Astrocyte (in vitro differentiated cells and primary cell): ENCODE data around the gene FMN2. TPM values are rescaled to one million over a fixed set of nuclear protein-coding genes. Genes with fewer than 3 reads are reported as not detected.
"Not testable (repeated sequence)": the region's sequence is repeated elsewhere in the genome, so short reads cannot be mapped to it uniquely, and the experiment has no call there.

Experiments
- DNase-seq: peaks from one replicate; pipeline ENCODE4 v3.0.0-alpha.2; 2010; ENCODE audit warnings: low read depth
- FAIRE-seq: peaks from 2 replicates; lab custom pipeline; 2011; peaks lifted over from hg19 to GRCh38; lab: Jason Lieb, UNC
- H2AFZ ChIP-seq: 2 replicates; pipeline ENCODE4 v1.6.0; 2012; ENCODE audit warnings: low read depth, low read length, inconsistent platforms
- H3K27ac ChIP-seq: 2 replicates; pipeline ENCODE4 v1.5.1; 2011; ENCODE audit warnings: low read depth, low read length, inconsistent platforms
- H3K27me3 ChIP-seq: 2 replicates; pipeline ENCODE4 v1.6.0; 2011; ENCODE audit warnings: low read length, inconsistent platforms; ENCODE audit not compliant: insufficient read depth
- H3K36me3 ChIP-seq: 2 replicates; pipeline ENCODE4 v1.5.1; 2011; ENCODE audit warnings: low read length, inconsistent platforms; ENCODE audit not compliant: insufficient read depth
- H3K4me1 ChIP-seq: 2 replicates; pipeline ENCODE4 v1.5.1; 2011; ENCODE audit warnings: low read length, inconsistent platforms; ENCODE audit not compliant: insufficient read depth
- H3K4me2 ChIP-seq: 2 replicates; pipeline ENCODE4 v1.6.0; 2012; ENCODE audit warnings: low read length, inconsistent platforms
- H3K4me3 ChIP-seq: 2 replicates; pipeline ENCODE4 v1.5.1; 2011; ENCODE audit warnings: low read depth, mild to moderate bottlenecking, low read length, inconsistent platforms; ENCODE audit not compliant: insufficient read depth
- H3K79me2 ChIP-seq: 2 replicates; pipeline ENCODE4 v1.6.0; 2012; ENCODE audit warnings: mild to moderate bottlenecking, low read length, inconsistent platforms; ENCODE audit not compliant: insufficient read depth
- H3K9ac ChIP-seq: 2 replicates; pipeline ENCODE4 v1.6.0; 2012; ENCODE audit warnings: mild to moderate bottlenecking, low read length, inconsistent platforms
- H3K9me3 ChIP-seq: 2 replicates; pipeline ENCODE4 v1.5.1; 2012; ENCODE audit warnings: low read depth, mild to moderate bottlenecking, low read length, inconsistent platforms; ENCODE audit not compliant: insufficient read depth
- H4K20me1 ChIP-seq: 2 replicates; pipeline ENCODE4 v1.6.0; 2012; ENCODE audit warnings: low read length, inconsistent platforms; ENCODE audit not compliant: insufficient read depth
- H3K27ac Mint-ChIP-seq: one replicate; pipeline ENCODE4 v1.8.0; 2021; ENCODE audit warnings: mild to moderate bottlenecking, mixed read lengths; ENCODE audit not compliant: unreplicated experiment
- H3K27me3 Mint-ChIP-seq: one replicate; pipeline ENCODE4 v1.8.0; 2021; ENCODE audit warnings: low read depth, mixed read lengths; ENCODE audit not compliant: unreplicated experiment
- H3K36me3 Mint-ChIP-seq: one replicate; pipeline ENCODE4 v1.8.0; 2021; ENCODE audit warnings: low read depth, mixed read lengths; ENCODE audit not compliant: unreplicated experiment
- H3K4me1 Mint-ChIP-seq: one replicate; pipeline ENCODE4 v1.8.0; 2021; ENCODE audit warnings: low read depth, mixed read lengths; ENCODE audit not compliant: unreplicated experiment
- H3K4me3 Mint-ChIP-seq: one replicate; pipeline ENCODE4 v1.8.0; 2021; ENCODE audit warnings: mild to moderate bottlenecking, moderate library complexity, mixed read lengths; ENCODE audit not compliant: unreplicated experiment
- H3K9me3 Mint-ChIP-seq: one replicate; pipeline ENCODE4 v1.8.0; 2021; ENCODE audit warnings: mild to moderate bottlenecking, mixed read lengths; ENCODE audit not compliant: unreplicated experiment
- CTCF ChIP-seq: IDR thresholded peaks from 2 replicates; pipeline ENCODE4 v1.5.1; 2011; ENCODE audit warnings: low read depth, mild to moderate bottlenecking, inconsistent platforms, low read length, moderate library complexity; ENCODE audit not compliant: insufficient read depth
- EZH2 ChIP-seq: IDR thresholded peaks from 2 replicates; pipeline ENCODE4 v1.6.1; 2012; ENCODE audit warnings: mild to moderate bottlenecking, low read length, inconsistent platforms; ENCODE audit not compliant: insufficient read depth
- total RNA-seq: library from RNA; stranded (reverse); gene quantifications from 2 replicates; pipeline ENCODE4 v1.2.1, GENCODE V29; 2021

FMN2 gene
- total RNA-seq, 1 donor from 2014 or later = 2.4 TPM

- no peak overlapping the region for H3K27ac Mint-ChIP-seq
- H3K27me3 Mint-ChIP-seq = no peaks in the 10 kb centered on the region
- Histone ChIP-seq H4K20me1 (no peaks in the 10 kb centered on the region), H3K79me2 (no peaks in the 10 kb centered on the region), H3K9me3 (no peaks in the 10 kb centered on the region), H3K4me1 (no peaks in the 10 kb centered on the region), H3K4me3 (no peak overlapping the region), H3K36me3 (no peaks in the 10 kb centered on the region), H3K27me3 (no peaks in the 10 kb centered on the region), H3K27ac (no peak overlapping the region), H3K9ac (no peak overlapping the region), H2AFZ (no peak overlapping the region), H3K4me2 (no peak overlapping the region)
- no peak for TF ChIP-seq CTCF
- TF ChIP-seq EZH2 = no peak
- H3K36me3 Mint-ChIP-seq = no peaks in the 10 kb centered on the region
- no peak for FAIRE-seq
- H3K9me3 Mint-ChIP-seq = peaks cover 4% of the 10 kb centered on the region
- no peak overlapping the region for H3K4me3 Mint-ChIP-seq
- H3K4me1 Mint-ChIP-seq = no peaks in the 10 kb centered on the region
- DNase-seq = no peak
Observed at GRCh38 chr1:240274569-240274968, 182.9 kb downstream of the FMN2 start.

- not testable (repeated sequence) for H3K27ac ChIP-seq, H4K20me1 ChIP-seq, H3K9me3 ChIP-seq, H2AFZ ChIP-seq, H3K36me3 Mint-ChIP-seq, H3K79me2 ChIP-seq, DNase-seq, H3K36me3 ChIP-seq, H3K27ac Mint-ChIP-seq, H3K27me3 Mint-ChIP-seq, FAIRE-seq, H3K4me3 Mint-ChIP-seq, H3K4me2 ChIP-seq, H3K27me3 ChIP-seq, H3K9ac ChIP-seq, H3K4me1 Mint-ChIP-seq, H3K4me3 ChIP-seq, H3K4me1 ChIP-seq, H3K9me3 Mint-ChIP-seq
Observed at GRCh38 chr1:240275219-240275618, 183.5 kb downstream of the FMN2 start.

GRCh38 chr1:240278082-240278481 is 186.4 kb downstream of the FMN2 start:
- no peak overlapping the region for H3K27ac Mint-ChIP-seq
- H3K79me2 ChIP-seq = no peaks in the 10 kb centered on the region

More at GRCh38 chr1:240278082-240278481, 186.4 kb downstream of the FMN2 start:
- H3K4me1 Mint-ChIP-seq = no peaks in the 10 kb centered on the region
- no peaks in the 10 kb centered on the region for H3K27me3 Mint-ChIP-seq
- DNase-seq (no peak), FAIRE-seq (no peak)
- Histone ChIP-seq H3K27ac (no peak overlapping the region), H3K9ac (no peak overlapping the region), H3K4me1 (no peaks in the 10 kb centered on the region), H3K9me3 (no peaks in the 10 kb centered on the region), H3K4me3 (no peak overlapping the region), H2AFZ (no peak overlapping the region), H3K4me2 (no peak overlapping the region), H3K36me3 (no peaks in the 10 kb centered on the region), H3K27me3 (no peaks in the 10 kb centered on the region), H4K20me1 (no peaks in the 10 kb centered on the region)
- H3K36me3 Mint-ChIP-seq = no peaks in the 10 kb centered on the region
- H3K4me3 Mint-ChIP-seq = no peak overlapping the region
- H3K9me3 Mint-ChIP-seq = peaks cover 4% of the 10 kb centered on the region
- no peak for TF ChIP-seq EZH2
- no peak for TF ChIP-seq CTCF
